ENCODE measurements around the gene TRIM52.
A peak's percentile ranks its signal among the peaks of the same experiment; 100 is the strongest.

Gene TRIM52

GRCh38 chr5:181205761-181206649 is 54.9 kb downstream of the TRIM52 start:
- ChIA-PET CTCF (interaction anchor here (1.0 to 4.4 kb wide), 6 partner anchors 8 to 17 kb away, joined by 4 to 29 read pairs (median 8); partner anchors contain the start of gene TRIM41), POLR2A (interaction anchor here (1.3 to 2.7 kb wide), 6 partner anchors 14 to 55 kb away, joined by 5 to 26 read pairs (median 12); partner anchors contain the start of genes TRIM41 and TRIM52)
- peak overlapping the region; percentile 52 for H3K4me3 ChIP-seq (ENCODE audit: low read depth, low read length)
- TF ChIP-seq CTCF (IDR thresholded peaks at IDR 0.05; ENCODE audit: insufficient read depth, low read length, missing control alignments): no peak
- no peak for DNase-seq (ENCODE audit: low read depth, low spot score)

All from AG04449 (cell line).